NCI-H2171 (cell line): ENCODE measurements around the gene USP9X.
"Not testable (repeated sequence)": the region's sequence is repeated elsewhere in the genome, so short reads cannot be mapped to it uniquely, and the experiment has no call there.

Experiments
- DNase-seq: peaks from one replicate; lab custom pipeline; 2025; lab: John Stamatoyannopoulos, UW

Gene USP9X

DNA sequence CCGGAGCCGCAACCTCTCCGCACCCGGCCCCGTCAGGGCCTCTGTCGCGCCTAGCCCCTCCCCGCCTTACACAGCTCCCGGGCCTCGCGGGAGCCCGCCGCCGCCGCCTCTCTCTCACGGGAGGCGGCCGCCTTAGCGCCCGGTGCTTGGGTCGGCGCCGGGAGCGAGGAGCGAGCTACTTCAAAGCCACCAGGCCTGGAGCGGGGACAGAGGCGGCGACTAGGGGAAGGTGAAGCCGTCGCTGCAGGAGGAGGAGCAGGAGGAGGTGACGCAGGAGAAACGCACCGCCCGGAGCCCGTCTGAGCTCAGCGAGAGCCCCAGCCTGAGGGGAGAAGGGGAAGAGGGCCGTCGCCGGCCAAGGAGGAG lies 250 bp downstream of the USP9X start:
- peak; percentile 16 for DNase-seq

DNA sequence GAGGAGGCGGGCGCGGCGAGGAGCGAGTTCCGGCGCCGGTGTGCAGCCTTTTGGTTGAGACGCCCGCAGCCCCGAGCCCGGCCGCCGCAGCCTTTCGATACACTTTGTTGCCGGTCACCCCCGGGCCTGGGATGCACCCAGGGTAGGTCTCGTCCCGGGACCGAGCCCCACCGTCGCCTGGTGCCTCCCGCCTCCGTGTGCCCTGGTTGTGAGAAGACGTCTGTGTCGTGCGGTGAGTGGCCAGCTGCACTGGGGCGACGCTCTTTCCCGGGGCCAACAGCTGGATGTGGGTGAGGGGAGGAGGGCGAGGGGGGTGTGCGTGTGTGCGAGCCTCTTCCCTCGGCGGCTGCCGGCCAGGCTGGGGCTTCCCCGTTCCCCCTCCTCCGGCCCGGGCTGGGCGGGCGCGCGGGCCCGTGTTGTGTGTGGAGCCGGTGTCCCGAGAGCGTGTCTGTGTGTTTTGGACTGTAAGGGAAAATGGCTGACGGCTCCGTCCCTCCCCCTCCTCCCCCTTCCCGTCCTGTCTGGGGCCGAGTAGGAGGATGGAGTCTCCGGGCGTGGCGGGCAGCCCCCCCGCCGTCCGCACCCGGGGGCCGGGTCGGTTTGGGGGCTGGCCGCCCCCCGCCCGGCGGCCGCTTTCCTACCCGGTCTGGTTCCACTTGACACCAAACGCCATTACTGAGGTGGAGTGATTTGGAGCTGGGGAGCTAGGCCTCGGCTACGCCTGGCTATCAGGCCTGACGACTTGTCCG lies 807 bp downstream of the USP9X start:
- DNase-seq: peak; percentile 15

DNA sequence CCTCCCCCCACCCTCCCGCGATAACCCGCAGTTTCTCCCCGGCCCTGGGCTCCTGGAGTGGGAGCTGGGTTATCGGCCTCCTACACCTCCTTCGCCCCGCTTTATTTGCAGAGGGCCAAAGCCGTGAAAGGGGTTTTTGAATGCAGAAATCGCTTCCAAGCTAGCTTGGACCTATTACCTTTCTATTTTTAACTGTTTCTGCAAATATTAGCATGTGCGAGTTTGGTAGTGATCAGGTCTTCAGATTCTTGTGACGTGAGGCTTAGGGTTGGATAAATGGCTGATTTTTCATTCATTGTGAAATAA lies 1.3 kb downstream of the USP9X start:
- DNase-seq: no peak

GRCh38 chrX:41087201-41087600 lies 2.0 kb downstream of the USP9X start:
- no peak for DNase-seq

- DNase-seq: no peak
These were observed 5.5 kb downstream of the USP9X start for GRCh38 chrX:41090568-41091238.

DNA sequence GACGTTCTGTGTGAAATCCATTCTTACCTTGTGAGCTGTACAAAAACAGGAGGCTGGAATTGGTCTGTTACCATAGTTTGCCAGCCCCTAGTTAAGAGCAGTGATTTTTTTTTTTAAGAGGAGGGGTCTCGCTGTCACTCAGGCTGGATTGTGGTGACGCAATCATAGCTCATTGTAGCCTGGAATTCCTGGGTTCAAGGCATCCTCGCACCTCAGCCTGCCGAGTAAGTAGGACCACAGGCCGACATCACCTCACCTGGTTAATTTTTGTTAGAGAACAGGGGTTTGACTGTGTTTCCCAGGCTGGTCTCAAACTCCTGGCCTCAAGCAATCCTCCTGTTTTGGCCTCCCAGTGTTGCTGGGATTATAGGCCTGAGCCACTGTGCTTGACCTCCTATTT lies 7.5 kb downstream of the USP9X start:
- no peak for DNase-seq

- no peak for DNase-seq
These were observed 9.9 kb downstream of the USP9X start for GRCh38 chrX:41095174-41095573.

DNA sequence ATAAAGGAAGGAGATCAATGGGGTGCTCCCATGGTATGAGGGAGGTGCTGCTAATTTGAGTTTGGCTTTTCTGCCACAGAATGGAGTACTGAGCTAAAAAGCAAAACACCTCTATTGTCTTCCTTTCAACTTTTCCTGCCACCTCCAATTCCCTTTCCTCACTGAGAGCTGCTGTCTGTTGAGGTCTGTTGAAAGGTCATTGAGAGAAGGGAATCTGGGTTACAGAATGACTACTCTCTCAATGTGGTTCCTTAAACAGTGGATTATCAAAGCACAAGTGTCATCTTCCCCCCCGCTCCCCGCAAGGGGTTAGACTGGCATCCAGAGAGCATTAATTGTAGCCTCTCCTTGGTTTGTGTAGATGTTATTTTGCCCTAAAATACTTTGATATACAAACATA lies 10.7 kb downstream of the USP9X start:
- no peak for DNase-seq

DNA sequence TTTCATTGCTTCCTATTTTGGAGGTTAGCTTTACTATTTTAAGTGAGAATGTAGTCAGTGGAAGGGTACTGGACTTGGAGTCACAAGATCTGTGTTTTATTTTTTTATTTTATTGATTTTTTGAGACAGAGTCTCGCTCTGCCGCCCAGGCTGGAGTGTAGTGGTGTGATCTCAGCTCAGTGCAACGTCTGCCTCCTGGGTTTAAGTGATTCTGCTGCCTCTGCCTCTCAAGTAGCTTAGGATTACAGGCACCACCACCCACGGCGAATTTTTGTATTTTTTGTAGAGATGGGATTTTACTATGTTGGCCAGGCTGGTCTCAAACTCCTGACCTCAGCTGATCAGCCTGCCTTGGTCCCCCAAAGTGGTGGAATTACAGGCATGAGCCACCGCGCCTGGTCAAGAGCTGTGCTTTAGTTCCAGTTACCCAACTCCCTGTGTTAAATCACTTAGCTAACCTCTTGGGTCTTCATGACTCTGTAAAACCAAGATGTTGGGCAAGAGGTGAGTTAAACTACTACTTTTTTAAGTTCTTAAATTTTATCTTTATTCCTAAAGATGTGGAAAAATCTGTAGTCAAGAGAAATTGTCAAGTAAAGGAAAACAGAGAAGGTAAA lies 11.2 kb downstream of the USP9X start:
- no peak for DNase-seq

DNA sequence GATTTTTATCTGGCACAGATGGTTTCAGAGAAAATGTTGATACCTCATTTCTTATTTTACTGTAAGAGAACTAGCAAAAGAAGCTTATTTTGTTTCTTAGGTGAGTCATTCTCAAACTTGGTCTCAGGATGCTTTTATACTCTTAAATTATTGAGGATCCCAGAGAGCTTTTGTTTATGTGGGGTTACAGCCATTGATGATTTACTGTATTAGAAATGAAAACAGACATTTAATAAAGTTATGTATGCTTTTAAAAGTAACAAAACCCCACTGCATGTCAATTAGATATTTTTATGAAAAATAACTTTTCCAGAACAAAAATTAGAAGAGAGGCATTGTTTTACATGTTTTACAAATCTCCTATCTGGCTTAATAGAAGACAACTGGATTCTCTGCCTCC lies 12.1 kb downstream of the USP9X start:
- no peak for DNase-seq

DNA sequence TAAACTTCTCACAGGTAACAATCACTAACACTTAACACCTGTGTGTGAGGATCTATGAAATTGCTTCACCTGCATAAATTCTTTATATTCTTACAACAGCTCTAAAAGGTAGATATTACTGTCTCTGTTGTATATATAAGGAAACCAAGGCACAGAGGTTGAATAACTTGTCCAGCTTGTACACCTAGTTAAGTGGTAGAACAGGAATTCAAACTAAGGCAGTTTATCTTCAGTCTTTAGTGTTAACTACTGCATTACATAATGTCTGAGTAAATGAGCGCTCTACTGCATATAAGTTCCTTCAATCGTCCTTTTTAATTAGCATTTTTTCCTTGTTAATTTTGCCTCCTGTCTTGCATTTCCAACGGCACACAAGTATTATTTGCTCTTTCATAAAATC lies 15.0 kb downstream of the USP9X start:
- no peak for DNase-seq

DNA sequence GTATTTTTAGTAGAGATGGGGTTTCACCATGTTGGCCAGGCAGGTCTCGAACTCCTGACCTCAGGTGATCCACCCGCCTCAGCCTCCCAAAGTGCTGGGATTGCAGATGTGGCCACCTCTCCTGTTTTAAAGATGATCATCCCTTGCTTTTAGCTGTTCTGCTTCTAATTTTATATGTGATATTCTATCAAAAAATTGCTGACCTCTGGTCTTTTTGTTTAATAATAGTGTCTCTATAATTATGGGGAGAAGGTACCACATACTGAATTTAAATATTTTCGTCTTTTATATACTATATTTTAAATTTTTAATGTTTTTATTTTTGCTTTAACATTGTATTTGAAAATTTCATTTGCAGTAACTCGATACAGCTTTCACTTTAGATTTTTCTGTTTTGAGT lies 15.6 kb downstream of the USP9X start:
- DNase-seq: no peak

GRCh38 chrX:41105005-41105404 lies 19.8 kb downstream of the USP9X start:
- no peak for DNase-seq

DNA sequence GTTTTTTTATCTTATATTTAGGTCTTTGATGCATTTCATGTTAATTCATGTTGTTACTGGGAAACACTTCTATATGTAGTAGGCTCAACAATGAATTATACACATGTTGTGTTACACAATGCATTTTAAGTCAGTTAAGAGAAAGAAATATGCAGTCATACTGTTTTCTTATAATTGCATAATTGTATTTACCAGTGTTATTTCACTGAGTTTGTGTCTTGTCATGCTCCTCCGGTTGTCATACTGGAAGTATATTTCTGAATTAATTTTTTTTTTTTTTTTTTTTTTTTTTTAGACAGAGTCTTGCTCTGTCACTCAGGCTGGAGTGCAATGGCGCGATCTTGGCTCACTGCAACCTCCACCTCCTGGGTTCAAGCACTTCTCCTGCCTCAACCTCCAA lies 21.0 kb downstream of the USP9X start:
- not testable (repeated sequence) for DNase-seq

DNA sequence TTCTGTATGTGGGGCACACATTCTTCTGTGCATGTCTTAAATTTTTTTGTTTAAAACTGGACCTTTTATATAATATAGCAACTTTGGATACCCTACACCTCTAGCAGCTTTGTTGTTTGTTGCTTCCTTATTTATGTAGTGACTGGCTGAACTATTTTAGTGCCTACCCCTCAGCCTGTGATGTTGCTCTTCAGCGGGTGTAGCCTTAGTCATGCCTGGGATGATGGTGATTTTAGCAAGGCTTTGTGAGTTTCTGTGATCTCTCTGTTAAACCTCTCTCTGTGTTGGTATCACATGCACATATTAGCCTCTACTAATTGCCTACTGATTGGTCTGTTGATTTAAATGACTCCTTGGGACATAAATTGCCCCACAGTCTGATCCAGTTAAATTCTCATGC lies 22.8 kb downstream of the USP9X start:
- DNase-seq: no peak

GRCh38 chrX:41108463-41109205 lies 23.4 kb downstream of the USP9X start:
- DNase-seq: no peak

DNA sequence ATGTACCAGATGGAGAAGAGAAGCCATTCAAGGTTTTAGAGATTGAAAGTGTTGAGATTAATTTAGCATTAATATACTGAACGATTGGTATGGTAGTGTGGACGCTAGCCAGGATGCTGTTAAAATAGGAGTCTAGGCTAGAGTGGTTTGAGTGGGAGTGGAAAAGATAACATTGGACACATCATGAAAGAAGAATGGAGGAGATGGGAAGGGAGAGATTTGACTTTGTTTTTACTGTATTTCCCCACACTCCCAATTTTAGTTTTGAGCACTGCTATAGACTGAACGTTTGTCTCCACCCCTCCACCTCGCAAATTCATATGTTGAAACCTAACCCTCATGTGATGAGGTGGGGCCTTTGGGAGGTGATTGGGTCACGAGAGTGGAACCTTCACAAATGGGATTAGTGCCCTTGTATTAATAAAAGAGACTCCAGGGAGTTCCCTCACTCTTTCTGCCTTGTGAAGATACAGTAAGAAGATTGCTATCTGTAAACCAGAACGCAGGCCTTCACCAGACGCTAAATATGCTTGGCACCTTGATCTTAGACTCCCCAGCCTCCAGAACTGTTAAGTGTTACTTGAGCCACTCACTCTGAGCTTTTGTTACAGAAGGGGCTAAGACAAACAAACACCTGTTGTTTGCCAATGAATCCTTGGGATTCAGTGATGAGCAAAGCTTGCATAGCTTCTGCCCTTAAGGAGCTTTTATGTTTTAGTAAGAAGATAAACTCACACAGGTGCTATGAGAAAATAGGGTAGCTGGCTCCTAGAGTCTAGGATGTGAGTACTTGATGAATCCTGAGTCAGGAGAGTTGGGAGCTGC lies 25.8 kb downstream of the USP9X start:
- DNase-seq: no peak

- DNase-seq: peak; percentile 1
These were observed 29.8 kb downstream of the USP9X start for GRCh38 chrX:41115104-41115425.

DNA sequence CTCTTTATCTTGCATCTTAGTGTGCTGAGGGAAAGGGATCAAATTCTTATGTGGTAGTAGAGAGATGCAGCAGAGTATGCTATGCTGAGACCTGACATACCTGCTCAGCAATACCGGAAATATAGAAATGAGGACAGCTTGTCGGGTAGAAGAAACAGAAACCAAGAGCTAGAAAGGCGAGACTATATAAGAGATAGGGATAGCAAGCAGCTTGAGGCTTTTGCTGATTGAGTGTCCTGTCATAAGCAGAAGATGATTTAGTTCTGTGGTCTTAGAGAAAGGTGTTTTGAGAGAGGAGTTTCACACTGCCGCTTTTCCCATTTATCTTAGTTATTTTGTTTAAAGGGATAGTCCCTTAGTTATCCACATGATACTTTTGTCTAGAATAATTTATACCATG lies 31.7 kb downstream of the USP9X start:
- no peak for DNase-seq

- no peak for DNase-seq
These were observed 32.9 kb downstream of the USP9X start for GRCh38 chrX:41118156-41118555.

DNA sequence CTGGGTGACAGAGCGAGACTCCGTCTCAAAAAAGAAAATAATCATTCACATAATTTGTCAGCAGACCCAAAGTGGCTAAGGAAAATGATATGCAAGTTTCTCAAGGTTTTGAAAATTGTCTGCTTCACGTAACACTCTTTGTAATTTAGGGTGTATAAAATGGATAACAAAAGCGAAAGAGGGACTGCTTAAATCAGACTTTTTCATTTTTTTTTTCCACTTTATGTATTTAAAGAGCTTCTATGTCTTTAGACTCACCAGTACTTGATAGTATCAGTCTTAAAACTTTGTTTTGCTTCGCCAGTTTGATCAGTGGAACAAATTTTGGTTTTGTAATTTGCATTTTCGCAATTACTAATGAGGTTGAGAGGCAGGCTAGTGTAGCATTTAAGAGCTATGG lies 34.6 kb downstream of the USP9X start:
- DNase-seq: no peak

- DNase-seq: no peak
These were observed 36.5 kb downstream of the USP9X start for GRCh38 chrX:41121766-41122165.
